HCT116 (cell line): ENCODE results near the gene NAA25.

Source experiments
- EZH2 ChIP-seq: fragments of 200-600 bp; sonication (generic); IDR thresholded peaks from 2 replicates; pipeline ENCODE4 v1.6.1; 2017; ENCODE audit warnings: antibody characterized with exemption, mixed run types
- EZH2phosphoT487 ChIP-seq: fragments of 200-600 bp; IDR thresholded peaks from 2 replicates; pipeline ENCODE4 v1.6.1; 2018; ENCODE audit warnings: antibody characterized with exemption, borderline replicate concordance
- JUND ChIP-seq: IDR thresholded peaks from 2 replicates; pipeline ENCODE4 v1.6.1; 2012
- POLR2A ChIP-seq: IDR thresholded peaks from 2 replicates; pipeline ENCODE4 v1.7.0; 2011; ENCODE audit warnings: borderline replicate concordance; ENCODE audit not compliant: insufficient read depth, insufficient read length; ENCODE audit errors: extremely low read depth
- POLR2AphosphoS5 ChIP-seq: IDR thresholded peaks from 2 replicates; pipeline ENCODE4 v1.6.1; 2011; ENCODE audit warnings: mild to moderate bottlenecking, low read depth, low read length, moderate library complexity
- RAD21 ChIP-seq: IDR thresholded peaks from 2 replicates; pipeline ENCODE4 v1.6.1; 2012; ENCODE audit warnings: low read depth, mild to moderate bottlenecking
- SP1 ChIP-seq: IDR thresholded peaks from 2 replicates; pipeline ENCODE4 v1.6.1; 2012; ENCODE audit warnings: low read depth
- TF ChIP-seq, protein P1 (sequence below), 3 experiments: fragments of 200-600 bp in 1 of 3; sonication (generic) in 1 of 3; IDR thresholded peaks in 2 of 3; conservative IDR thresholded peaks in 1 of 3; 2 replicates each; pipeline ENCODE4 v1.5.1; 2012 to 2017; ENCODE audit warnings: low read depth in 2 of 3, low read length in 2 of 3, antibody characterized with exemption in 1 of 3, borderline replicate concordance in 1 of 3, control low read depth in 1 of 3, mild to moderate bottlenecking in 1 of 3, mixed read lengths in 1 of 3, mixed run types in 1 of 3, moderate library complexity in 1 of 3; ENCODE audit not compliant: insufficient read depth in 1 of 3
- TF ChIP-seq, protein P2 (sequence below): IDR thresholded peaks from 2 replicates; pipeline ENCODE4 v1.6.1; 2011; ENCODE audit warnings: mild to moderate bottlenecking, low read length, moderate library complexity; ENCODE audit not compliant: insufficient replicate concordance; ENCODE audit errors: extremely low read depth
- TF ChIP-seq, protein P3 (sequence below): IDR thresholded peaks from 2 replicates; pipeline ENCODE4 v1.6.1; 2012; ENCODE audit warnings: low read depth

DNA sequence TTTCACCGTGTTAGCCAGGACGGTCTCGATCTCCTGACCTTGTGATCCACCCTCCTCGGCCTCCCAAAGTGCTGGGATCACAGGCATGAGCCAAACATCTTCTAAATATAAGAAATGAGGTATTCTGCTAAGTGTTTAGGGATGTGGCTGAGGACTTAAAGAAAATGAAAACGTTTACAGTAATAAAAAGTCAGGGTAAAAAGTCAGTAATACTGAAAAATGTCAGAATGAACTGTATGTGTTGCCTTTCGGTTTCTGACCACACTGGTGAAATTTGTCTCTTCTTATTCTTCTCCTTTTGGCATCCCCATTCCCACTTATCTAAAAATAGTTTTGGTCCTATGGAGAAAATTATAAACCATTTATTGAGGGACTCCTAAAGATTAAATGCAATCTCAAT, 116.1 kb downstream of the NAA25 start:
- TF ChIP-seq POLR2AphosphoS5 (no peak), SP1 (no peak), JUND (no peak), POLR2A (no peak), EZH2phosphoT487 (no peak), RAD21 (no peak), EZH2 (no peak)
- TF ChIP-seq, protein P1, sequence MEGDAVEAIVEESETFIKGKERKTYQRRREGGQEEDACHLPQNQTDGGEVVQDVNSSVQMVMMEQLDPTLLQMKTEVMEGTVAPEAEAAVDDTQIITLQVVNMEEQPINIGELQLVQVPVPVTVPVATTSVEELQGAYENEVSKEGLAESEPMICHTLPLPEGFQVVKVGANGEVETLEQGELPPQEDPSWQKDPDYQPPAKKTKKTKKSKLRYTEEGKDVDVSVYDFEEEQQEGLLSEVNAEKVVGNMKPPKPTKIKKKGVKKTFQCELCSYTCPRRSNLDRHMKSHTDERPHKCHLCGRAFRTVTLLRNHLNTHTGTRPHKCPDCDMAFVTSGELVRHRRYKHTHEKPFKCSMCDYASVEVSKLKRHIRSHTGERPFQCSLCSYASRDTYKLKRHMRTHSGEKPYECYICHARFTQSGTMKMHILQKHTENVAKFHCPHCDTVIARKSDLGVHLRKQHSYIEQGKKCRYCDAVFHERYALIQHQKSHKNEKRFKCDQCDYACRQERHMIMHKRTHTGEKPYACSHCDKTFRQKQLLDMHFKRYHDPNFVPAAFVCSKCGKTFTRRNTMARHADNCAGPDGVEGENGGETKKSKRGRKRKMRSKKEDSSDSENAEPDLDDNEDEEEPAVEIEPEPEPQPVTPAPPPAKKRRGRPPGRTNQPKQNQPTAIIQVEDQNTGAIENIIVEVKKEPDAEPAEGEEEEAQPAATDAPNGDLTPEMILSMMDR (IDR thresholded peaks at IDR 0.05 in 2 of 3, conservative IDR thresholded peaks at IDR 0.05 in 1 of 3; ENCODE audit: borderline replicate concordance in 1 of 3, insufficient read depth in 1 of 3, low read depth in 2 of 3, low read length in 2 of 3): no peak
- TF ChIP-seq, protein P2, sequence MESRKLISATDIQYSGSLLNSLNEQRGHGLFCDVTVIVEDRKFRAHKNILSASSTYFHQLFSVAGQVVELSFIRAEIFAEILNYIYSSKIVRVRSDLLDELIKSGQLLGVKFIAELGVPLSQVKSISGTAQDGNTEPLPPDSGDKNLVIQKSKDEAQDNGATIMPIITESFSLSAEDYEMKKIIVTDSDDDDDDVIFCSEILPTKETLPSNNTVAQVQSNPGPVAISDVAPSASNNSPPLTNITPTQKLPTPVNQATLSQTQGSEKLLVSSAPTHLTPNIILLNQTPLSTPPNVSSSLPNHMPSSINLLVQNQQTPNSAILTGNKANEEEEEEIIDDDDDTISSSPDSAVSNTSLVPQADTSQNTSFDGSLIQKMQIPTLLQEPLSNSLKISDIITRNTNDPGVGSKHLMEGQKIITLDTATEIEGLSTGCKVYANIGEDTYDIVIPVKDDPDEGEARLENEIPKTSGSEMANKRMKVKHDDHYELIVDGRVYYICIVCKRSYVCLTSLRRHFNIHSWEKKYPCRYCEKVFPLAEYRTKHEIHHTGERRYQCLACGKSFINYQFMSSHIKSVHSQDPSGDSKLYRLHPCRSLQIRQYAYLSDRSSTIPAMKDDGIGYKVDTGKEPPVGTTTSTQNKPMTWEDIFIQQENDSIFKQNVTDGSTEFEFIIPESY: no peak
- TF ChIP-seq, protein P3, sequence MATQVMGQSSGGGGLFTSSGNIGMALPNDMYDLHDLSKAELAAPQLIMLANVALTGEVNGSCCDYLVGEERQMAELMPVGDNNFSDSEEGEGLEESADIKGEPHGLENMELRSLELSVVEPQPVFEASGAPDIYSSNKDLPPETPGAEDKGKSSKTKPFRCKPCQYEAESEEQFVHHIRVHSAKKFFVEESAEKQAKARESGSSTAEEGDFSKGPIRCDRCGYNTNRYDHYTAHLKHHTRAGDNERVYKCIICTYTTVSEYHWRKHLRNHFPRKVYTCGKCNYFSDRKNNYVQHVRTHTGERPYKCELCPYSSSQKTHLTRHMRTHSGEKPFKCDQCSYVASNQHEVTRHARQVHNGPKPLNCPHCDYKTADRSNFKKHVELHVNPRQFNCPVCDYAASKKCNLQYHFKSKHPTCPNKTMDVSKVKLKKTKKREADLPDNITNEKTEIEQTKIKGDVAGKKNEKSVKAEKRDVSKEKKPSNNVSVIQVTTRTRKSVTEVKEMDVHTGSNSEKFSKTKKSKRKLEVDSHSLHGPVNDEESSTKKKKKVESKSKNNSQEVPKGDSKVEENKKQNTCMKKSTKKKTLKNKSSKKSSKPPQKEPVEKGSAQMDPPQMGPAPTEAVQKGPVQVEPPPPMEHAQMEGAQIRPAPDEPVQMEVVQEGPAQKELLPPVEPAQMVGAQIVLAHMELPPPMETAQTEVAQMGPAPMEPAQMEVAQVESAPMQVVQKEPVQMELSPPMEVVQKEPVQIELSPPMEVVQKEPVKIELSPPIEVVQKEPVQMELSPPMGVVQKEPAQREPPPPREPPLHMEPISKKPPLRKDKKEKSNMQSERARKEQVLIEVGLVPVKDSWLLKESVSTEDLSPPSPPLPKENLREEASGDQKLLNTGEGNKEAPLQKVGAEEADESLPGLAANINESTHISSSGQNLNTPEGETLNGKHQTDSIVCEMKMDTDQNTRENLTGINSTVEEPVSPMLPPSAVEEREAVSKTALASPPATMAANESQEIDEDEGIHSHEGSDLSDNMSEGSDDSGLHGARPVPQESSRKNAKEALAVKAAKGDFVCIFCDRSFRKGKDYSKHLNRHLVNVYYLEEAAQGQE: no peak
